ENCODE measurements around the gene TSPEAR. TPM values are rescaled to one million over a fixed set of nuclear protein-coding genes. Genes with fewer than 3 reads are reported as not detected.
A peak's percentile ranks its signal among the peaks of the same experiment; 100 is the strongest.

TSPEAR gene
- total RNA-seq, 1 experiment from 2014 or later, result 2.1 TPM

GRCh38 chr21:44527156-44527982 lies 184.0 kb downstream of the TSPEAR start:
- DNase-seq (ENCODE audit: low spot score), result peak; percentile 6

GRCh38 chr21:44526096-44526997 lies 185.0 kb downstream of the TSPEAR start:
- H3K4me3 Mint-ChIP-seq, result no peak overlapping the region
- H3K4me1 Mint-ChIP-seq, result no peaks in the 10 kb centered on the region
- ATAC-seq, result no peak
- peak; percentile 4 for DNase-seq (ENCODE audit: low spot score)
- H3K27me3 Mint-ChIP-seq (ENCODE audit: low read depth), result no peaks in the 10 kb centered on the region
- no peaks in the 10 kb centered on the region for H3K9me3 Mint-ChIP-seq
- H3K36me3 Mint-ChIP-seq, result no peaks in the 10 kb centered on the region
- POLR2A ChIA-PET, result no interaction called here
- CTCF ChIA-PET, result no interaction called here
- H3K27ac Mint-ChIP-seq, result no peak overlapping the region
- TF ChIP-seq ATF1 (CRISPR knock-in tag; IDR thresholded peaks at IDR 0.05) (no peak), CTCF (IDR thresholded peaks at IDR 0.05) (no peak), NFYB (CRISPR knock-in tag; conservative IDR thresholded peaks at IDR 0.05; ENCODE audit: low read depth) (no peak), NR1H2 (CRISPR knock-in tag; IDR thresholded peaks at IDR 0.05) (no peak), ZMAT4 (CRISPR knock-in tag; IDR thresholded peaks at IDR 0.05) (no peak), ZNF532 (CRISPR knock-in tag; IDR thresholded peaks at IDR 0.05; ENCODE audit: borderline replicate concordance) (no peak)

More at GRCh38 chr21:44527156-44527982, 184.0 kb downstream of the TSPEAR start:
- no peak for ATAC-seq
- no peak overlapping the region for H3K4me3 Mint-ChIP-seq
- H3K27me3 Mint-ChIP-seq (ENCODE audit: low read depth), result no peaks in the 10 kb centered on the region
- ChIA-PET POLR2A (no interaction called here), CTCF (no interaction called here)
- H3K4me1 Mint-ChIP-seq, result no peaks in the 10 kb centered on the region
- TF ChIP-seq MXD4 (CRISPR knock-in tag; IDR thresholded peaks at IDR 0.05; ENCODE audit: borderline replicate concordance) (no peak), TEAD1 (CRISPR knock-in tag; IDR thresholded peaks at IDR 0.05) (no peak), HMGA2 (CRISPR knock-in tag; IDR thresholded peaks at IDR 0.05) (no peak), ZMAT4 (CRISPR knock-in tag; IDR thresholded peaks at IDR 0.05) (no peak), ZBTB21 (CRISPR knock-in tag; IDR thresholded peaks at IDR 0.05; ENCODE audit: borderline replicate concordance) (no peak), PREB (CRISPR knock-in tag; IDR thresholded peaks at IDR 0.05; ENCODE audit: borderline replicate concordance) (no peak), FOXJ3 (CRISPR knock-in tag; IDR thresholded peaks at IDR 0.05; ENCODE audit: borderline replicate concordance) (no peak), STAT6 (CRISPR knock-in tag; conservative IDR thresholded peaks at IDR 0.05; ENCODE audit: low read depth) (no peak), TP53 (CRISPR knock-in tag; IDR thresholded peaks at IDR 0.05) (no peak), ZNF416 (CRISPR knock-in tag; IDR thresholded peaks at IDR 0.05) (no peak), NFE2L1 (CRISPR knock-in tag; IDR thresholded peaks at IDR 0.05) (no peak)
- TF ChIP-seq, protein P1, sequence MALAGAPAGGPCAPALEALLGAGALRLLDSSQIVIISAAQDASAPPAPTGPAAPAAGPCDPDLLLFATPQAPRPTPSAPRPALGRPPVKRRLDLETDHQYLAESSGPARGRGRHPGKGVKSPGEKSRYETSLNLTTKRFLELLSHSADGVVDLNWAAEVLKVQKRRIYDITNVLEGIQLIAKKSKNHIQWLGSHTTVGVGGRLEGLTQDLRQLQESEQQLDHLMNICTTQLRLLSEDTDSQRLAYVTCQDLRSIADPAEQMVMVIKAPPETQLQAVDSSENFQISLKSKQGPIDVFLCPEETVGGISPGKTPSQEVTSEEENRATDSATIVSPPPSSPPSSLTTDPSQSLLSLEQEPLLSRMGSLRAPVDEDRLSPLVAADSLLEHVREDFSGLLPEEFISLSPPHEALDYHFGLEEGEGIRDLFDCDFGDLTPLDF (CRISPR knock-in tag; IDR thresholded peaks at IDR 0.05), result no peak
- H3K27ac Mint-ChIP-seq, result no peak overlapping the region
- no peaks in the 10 kb centered on the region for H3K9me3 Mint-ChIP-seq
- H3K36me3 Mint-ChIP-seq, result no peaks in the 10 kb centered on the region
